ENCODE measurements around the gene ZBED5. TPM values are rescaled to one million over a fixed set of nuclear protein-coding genes. Genes with fewer than 3 reads are reported as not detected.

ZBED5 gene
- total RNA-seq = 10 to 100 TPM; 69.7 to 72.0 TPM

DNA sequence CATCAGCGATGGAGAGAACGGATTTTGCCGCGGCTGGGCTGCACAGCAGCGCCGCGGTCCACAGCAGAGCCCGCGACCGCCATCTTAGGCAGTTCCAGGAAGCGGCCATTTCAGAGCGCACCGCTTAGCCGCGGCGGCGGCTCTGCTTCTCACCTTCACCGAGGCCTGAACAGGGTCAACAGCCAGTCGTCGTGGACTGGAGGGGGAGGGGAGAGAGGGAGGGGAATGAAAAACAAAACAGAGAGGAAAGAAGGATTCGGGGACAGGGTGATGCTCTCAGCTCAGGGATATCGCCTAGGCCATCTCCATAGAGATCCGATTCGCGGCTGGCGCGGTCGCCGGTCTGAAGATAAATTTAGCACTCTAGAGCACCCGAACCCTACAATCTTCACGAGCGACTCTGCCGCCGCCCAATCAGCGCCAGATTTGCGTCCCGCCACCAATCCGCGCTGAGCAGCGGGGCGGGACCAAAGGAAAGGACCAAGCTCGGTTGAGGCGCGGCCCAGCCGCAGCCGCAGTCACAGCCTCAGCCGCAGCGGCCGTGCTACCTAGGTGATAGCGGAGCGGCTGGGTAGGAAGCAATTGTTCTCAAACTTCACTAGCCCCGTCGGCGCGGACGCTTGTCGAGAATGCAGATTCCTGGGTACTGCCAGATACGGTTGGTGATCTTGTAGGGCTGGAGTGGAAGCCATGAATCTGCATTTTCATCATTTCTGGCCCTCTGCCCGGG, at the start of gene ZBED5:
Gene ZBED5 (minus strand): TSS at position 345 of the 730 bp plus-strand sequence. CDS start 3,108 bp downstream, outside the sequence.
- H3K9me3 Mint-ChIP-seq = no peaks in the 10 kb centered on the region
- H3K4me1 Mint-ChIP-seq = peaks cover 22% of the 10 kb centered on the region
- peak within 1 kb of the TSS; percentile 100 for H3K27ac Mint-ChIP-seq
- peak; percentile 97 for DNase-seq
- POLR2A ChIA-PET = interaction anchor here (0.6 to 6.2 kb wide), 14 partner anchors 9 to 1284 kb away, joined by 3 to 235 read pairs (median 6); partner anchors contain the start of genes CTR9, EIF4G2, USP47 and WEE1
- no peaks in the 10 kb centered on the region for H3K27me3 Mint-ChIP-seq
- H3K4me3 Mint-ChIP-seq = peak within 1 kb of the TSS; percentile 100
- peak; percentile 90 for ATAC-seq (ENCODE audit: low read depth)
- H3K36me3 Mint-ChIP-seq = peaks cover 23% of the 10 kb centered on the region

GRCh38 chr11:10906521-10906920, 48.7 kb upstream of the ZBED5 start:
- Mint-ChIP-seq H3K27ac (no peak overlapping the region), H3K9me3 (no peaks in the 10 kb centered on the region), H3K4me1 (peaks cover 3% of the 10 kb centered on the region), H3K27me3 (peaks cover 8% of the 10 kb centered on the region), H3K36me3 (no peaks in the 10 kb centered on the region), H3K4me3 (no peak overlapping the region)
- no peak for DNase-seq
- ATAC-seq (ENCODE audit: low read depth) = no peak
- POLR2A ChIA-PET = interaction anchor here (1.2 kb wide), 1 partner anchor 99 kb away, joined by 4 read pairs; no protein-coding TSS in a partner anchor

- no peak overlapping the region for H3K27ac Mint-ChIP-seq
These were observed 44.6 kb upstream of the ZBED5 start for GRCh38 chr11:10902301-10903063.

GRCh38 chr11:10900681-10901415, 43.0 kb upstream of the ZBED5 start:
- Mint-ChIP-seq H3K4me1 (peaks cover 2% of the 10 kb centered on the region), H3K4me3 (no peak overlapping the region), H3K36me3 (no peaks in the 10 kb centered on the region), H3K27ac (no peak overlapping the region), H3K27me3 (no peaks in the 10 kb centered on the region), H3K9me3 (no peaks in the 10 kb centered on the region)
- POLR2A ChIA-PET = no interaction called here
- DNase-seq (no peak), ATAC-seq (ENCODE audit: low read depth) (no peak)

More at GRCh38 chr11:10902301-10903063, 44.6 kb upstream of the ZBED5 start:
- ATAC-seq (ENCODE audit: low read depth) (no peak), DNase-seq (no peak)
- peaks cover 2% of the 10 kb centered on the region for H3K4me1 Mint-ChIP-seq
- no peaks in the 10 kb centered on the region for H3K9me3 Mint-ChIP-seq
- POLR2A ChIA-PET = no interaction called here
- peaks cover 8% of the 10 kb centered on the region for H3K27me3 Mint-ChIP-seq
- H3K36me3 Mint-ChIP-seq = no peaks in the 10 kb centered on the region
- H3K4me3 Mint-ChIP-seq = no peak overlapping the region

DNA sequence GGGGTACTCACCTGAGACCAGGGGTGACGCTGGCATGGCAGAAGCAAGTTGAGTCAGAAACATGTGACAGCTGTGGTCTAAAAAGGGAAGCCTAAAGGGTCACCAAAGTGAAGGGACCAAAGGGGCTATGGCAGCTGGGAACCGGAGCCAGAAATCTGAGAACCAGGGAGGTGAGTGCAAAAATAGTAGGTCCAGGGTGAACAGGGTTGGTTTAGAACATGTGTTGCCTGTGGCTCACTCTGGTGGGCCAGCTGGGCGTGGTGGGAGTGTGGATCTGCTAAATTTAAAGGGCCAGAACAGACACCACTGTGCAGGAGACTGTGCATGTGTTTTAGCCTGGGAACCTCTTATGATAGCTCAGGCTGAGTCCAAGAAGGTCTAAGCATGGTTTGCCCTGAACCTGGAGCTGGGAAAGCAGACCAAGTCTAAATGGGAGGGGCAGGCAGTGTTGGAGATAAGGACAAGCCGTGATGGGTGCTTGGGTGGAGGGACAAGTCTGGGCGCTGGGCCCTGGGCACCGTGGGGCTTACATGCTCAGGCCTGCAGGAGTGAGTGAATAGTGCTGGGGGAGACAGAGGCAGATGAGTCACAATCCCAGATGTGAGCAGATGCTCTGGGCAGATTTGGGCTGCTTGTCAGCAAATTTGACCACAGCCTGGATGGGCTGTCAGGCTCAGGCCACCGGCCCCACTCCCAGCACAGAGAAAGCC, 41.4 kb upstream of the ZBED5 start:
- Mint-ChIP-seq H3K27me3 (no peaks in the 10 kb centered on the region), H3K36me3 (no peaks in the 10 kb centered on the region), H3K4me1 (peaks cover 2% of the 10 kb centered on the region), H3K27ac (no peak overlapping the region), H3K9me3 (no peaks in the 10 kb centered on the region), H3K4me3 (no peak overlapping the region)
- ATAC-seq (ENCODE audit: low read depth) (no peak), DNase-seq (no peak)
- POLR2A ChIA-PET = no interaction called here

DNA sequence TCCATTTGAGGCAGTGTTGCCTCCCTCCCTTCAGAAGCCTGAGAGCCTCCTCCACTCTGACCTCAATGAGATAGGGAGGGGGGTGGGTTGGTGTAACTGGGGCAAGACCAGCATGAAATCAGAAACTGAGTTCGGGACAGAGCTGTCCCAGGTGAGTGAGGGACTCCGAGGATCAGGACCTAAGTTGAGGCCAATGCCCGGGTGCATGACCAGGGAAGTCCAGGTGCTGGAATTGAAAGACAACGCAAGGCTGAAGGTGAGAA, 40.8 kb upstream of the ZBED5 start:
- H3K27me3 Mint-ChIP-seq = no peaks in the 10 kb centered on the region
- DNase-seq (no peak), ATAC-seq (ENCODE audit: low read depth) (no peak)
- H3K4me1 Mint-ChIP-seq = peaks cover 2% of the 10 kb centered on the region
- POLR2A ChIA-PET = interaction anchor here (1.1 kb wide), 1 partner anchor 89 kb away, joined by 4 read pairs; no protein-coding TSS in a partner anchor
- H3K36me3 Mint-ChIP-seq = no peaks in the 10 kb centered on the region
- H3K4me3 Mint-ChIP-seq = no peak overlapping the region
- H3K27ac Mint-ChIP-seq = no peak overlapping the region
- H3K9me3 Mint-ChIP-seq = no peaks in the 10 kb centered on the region

DNA sequence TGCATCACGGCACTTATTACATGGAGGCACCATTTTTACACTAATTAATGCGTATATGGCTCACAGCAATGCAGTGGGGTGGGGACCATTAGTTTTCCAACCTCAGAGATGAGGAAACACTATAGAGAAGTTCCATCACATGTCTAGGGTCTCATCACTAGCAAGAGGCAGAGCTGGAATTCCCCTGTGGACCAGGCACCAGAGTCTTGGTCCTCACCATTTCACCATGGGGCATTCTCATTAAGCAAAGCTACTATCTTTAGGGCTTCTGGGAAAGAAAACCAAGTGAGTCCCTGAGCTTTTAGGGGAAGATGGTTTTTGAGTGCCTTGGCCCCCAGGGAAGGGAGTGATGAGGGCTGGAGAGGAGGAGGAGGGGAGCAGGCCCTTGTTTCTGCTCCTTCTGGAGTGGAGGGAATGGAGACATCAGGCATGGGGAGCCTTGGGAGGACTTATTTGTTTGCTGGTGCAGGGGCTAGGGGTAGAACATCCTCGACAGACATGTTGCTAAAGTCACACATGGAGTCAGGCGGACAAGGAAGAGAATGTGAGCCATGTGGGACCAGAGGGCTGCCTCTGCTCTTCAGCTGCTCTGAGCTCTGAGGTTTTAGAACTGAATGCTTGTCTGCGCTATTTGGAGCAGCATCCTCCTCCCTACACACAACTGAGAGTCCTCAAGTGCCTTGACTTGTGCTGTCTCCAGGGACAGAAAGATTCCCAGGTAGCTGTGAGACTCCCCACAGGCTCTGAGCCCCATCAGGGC, 40.3 kb upstream of the ZBED5 start:
- Mint-ChIP-seq H3K27me3 (no peaks in the 10 kb centered on the region), H3K36me3 (no peaks in the 10 kb centered on the region), H3K4me3 (no peak overlapping the region), H3K4me1 (peaks cover 2% of the 10 kb centered on the region), H3K27ac (no peak overlapping the region), H3K9me3 (no peaks in the 10 kb centered on the region)
- DNase-seq (no peak), ATAC-seq (ENCODE audit: low read depth) (no peak)
- POLR2A ChIA-PET = interaction anchor here (1.1 kb wide), 1 partner anchor 89 kb away, joined by 4 read pairs; no protein-coding TSS in a partner anchor

DNA sequence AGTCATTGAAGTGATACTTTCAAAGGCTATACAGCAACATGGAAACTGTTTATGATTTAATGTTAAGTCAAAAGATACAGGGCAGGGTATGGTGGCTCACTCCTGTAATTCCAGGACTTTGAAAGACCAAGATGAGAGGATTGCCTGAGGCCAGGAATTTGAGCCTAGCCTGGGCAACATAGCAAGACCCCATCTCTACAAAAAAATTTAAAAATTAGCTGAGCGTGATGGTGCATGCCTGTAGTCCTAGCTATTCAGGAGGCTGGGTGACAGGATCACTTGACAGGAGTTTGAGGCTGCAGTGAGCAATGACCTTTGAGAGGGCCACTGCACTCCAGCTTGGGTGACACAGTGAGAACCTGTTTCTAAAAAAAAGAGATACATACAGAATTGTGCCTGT, 39.3 kb upstream of the ZBED5 start:
- no peaks in the 10 kb centered on the region for H3K27me3 Mint-ChIP-seq
- peaks cover 2% of the 10 kb centered on the region for H3K4me1 Mint-ChIP-seq
- no peaks in the 10 kb centered on the region for H3K36me3 Mint-ChIP-seq
- H3K27ac Mint-ChIP-seq = no peak overlapping the region
- DNase-seq = no peak
- no peak for ATAC-seq (ENCODE audit: low read depth)
- H3K9me3 Mint-ChIP-seq = no peaks in the 10 kb centered on the region
- H3K4me3 Mint-ChIP-seq = no peak overlapping the region
- POLR2A ChIA-PET = no interaction called here

DNA sequence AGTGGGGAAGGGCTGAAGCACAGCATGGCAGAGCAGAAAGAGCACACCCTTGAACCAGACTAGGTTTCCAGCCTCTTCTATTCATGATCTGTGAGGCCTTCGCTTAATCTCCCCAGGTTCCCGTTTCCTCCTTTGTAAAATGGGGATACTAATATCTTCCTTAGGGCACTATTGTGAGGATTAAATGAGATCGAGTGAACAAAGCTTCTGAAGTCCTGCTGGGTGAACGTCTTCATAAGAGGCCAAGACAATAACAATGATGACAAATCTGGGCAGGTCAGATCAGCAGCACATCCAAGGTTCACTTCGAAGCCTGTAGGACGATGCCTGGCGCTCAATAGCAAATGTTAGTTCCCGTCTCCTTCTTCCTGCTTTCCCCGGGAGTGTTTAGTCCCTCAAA, 38.6 kb upstream of the ZBED5 start:
- DNase-seq (no peak), ATAC-seq (ENCODE audit: low read depth) (no peak)
- Mint-ChIP-seq H3K27me3 (no peaks in the 10 kb centered on the region), H3K36me3 (no peaks in the 10 kb centered on the region), H3K4me1 (peaks cover 2% of the 10 kb centered on the region), H3K4me3 (no peak overlapping the region), H3K9me3 (no peaks in the 10 kb centered on the region), H3K27ac (no peak overlapping the region)
- POLR2A ChIA-PET = no interaction called here

DNA sequence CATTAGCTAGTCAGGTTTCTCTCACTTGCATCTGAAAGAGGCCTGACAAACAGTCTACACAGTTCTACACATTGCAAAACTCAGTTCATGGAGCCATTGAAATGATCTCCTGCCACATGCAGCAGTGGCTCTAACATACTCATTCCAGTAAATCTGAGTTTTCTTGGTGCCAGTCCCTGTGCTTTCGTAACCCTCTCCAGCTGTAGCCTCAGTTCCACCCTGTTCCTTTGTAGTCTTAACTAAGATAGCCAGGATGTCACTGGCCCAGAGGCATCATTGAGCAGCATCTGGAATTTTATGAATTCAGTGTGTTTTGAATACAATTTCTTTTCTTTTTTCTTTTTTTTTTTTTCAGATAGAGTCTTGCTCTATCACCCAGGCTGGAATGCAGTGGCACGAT, 37.4 kb upstream of the ZBED5 start:
- POLR2A ChIA-PET = no interaction called here
- Mint-ChIP-seq H3K27ac (no peak overlapping the region), H3K27me3 (peaks cover 3% of the 10 kb centered on the region), H3K4me1 (peaks cover 2% of the 10 kb centered on the region), H3K36me3 (no peaks in the 10 kb centered on the region), H3K4me3 (no peak overlapping the region), H3K9me3 (peaks cover 2% of the 10 kb centered on the region)
- DNase-seq = no peak
- no peak for ATAC-seq (ENCODE audit: low read depth)

GRCh38 chr11:10894666-10895065, 36.8 kb upstream of the ZBED5 start:
- H3K36me3 Mint-ChIP-seq = no peaks in the 10 kb centered on the region

GRCh38 chr11:10893714-10894151, 35.9 kb upstream of the ZBED5 start:
- Mint-ChIP-seq H3K27me3 (peaks cover 3% of the 10 kb centered on the region), H3K4me3 (no peak overlapping the region), H3K36me3 (no peaks in the 10 kb centered on the region), H3K9me3 (peaks cover 9% of the 10 kb centered on the region), H3K27ac (no peak overlapping the region), H3K4me1 (no peaks in the 10 kb centered on the region)
- no peak for DNase-seq
- ATAC-seq (ENCODE audit: low read depth) = no peak
- POLR2A ChIA-PET = no interaction called here

More at GRCh38 chr11:10894666-10895065, 36.8 kb upstream of the ZBED5 start:
- POLR2A ChIA-PET = no interaction called here
- peaks cover 7% of the 10 kb centered on the region for H3K9me3 Mint-ChIP-seq
- H3K27ac Mint-ChIP-seq = no peak overlapping the region
- no peak overlapping the region for H3K4me3 Mint-ChIP-seq
- ATAC-seq (ENCODE audit: low read depth) = no peak
- H3K27me3 Mint-ChIP-seq = peaks cover 3% of the 10 kb centered on the region
- DNase-seq = no peak
- H3K4me1 Mint-ChIP-seq = no peaks in the 10 kb centered on the region
